NCI-H446 (cell line): Measurements from ENCODE around the gene C2CD4A.
"Not testable (repeated sequence)": the region's sequence is repeated elsewhere in the genome, so short reads cannot be mapped to it uniquely, and the experiment has no call there.

ENCODE experiments used
- DNase-seq, 2 experiments: peaks; one replicate each; lab custom pipeline; 2025; lab: John Stamatoyannopoulos, UW

Gene C2CD4A, protein sequence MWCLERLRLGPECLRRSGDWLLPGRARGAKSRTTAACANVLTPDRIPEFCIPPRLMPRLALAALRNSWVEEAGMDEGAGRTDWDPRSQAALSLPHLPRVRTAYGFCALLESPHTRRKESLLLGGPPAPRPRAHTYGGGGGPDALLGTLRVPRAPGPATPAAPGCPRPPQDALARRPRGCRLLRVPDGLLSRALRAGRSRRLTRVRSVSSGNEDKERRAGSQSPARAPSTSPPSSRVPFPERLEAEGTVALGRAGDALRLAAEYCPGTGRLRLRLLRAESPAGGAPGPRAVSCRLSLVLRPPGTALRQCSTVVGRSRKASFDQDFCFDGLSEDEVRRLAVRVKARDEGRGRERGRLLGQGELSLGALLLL

DNA sequence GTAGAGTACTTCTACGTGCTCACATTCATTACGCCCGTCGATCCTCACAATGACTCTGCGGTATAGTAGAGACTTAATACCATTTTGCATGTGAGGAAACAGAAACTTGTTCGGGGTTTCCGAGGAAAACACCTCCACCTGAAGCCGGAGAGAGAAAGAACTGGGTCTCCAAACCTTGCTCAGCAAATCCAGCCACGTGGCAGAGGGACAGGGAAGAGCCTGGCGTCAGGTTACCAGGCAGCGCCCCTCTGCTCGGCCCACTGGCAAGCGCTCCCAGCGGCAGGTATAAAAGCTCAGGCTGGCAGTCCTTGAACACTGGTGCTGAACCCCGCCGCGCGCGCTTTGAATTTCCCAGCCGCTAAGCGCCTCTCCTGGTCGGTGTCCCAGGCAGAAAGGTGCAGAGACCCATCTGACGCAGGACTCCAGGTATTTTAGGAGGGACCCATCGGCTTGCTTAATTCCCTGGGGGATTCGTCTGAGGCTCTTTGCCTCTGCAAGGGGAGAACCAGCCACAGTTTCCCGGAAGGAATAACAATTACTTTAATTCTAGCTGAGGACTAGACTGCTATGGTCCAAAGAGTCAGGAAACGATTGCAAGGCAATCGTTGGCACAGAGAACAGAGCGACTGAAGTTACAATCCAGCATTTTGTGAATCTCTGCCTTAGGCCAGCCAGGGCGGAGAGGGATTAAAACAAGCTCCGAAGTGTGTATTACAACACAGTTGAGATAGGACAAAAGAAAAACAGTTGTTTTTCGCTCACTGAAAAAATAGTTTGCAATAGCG, at the start of gene C2CD4A:
Gene C2CD4A (plus strand): TSS at position 315 of the 785 bp plus-strand sequence. CDS start 637 bp downstream, outside the sequence.
- DNase-seq, result no peak

DNA sequence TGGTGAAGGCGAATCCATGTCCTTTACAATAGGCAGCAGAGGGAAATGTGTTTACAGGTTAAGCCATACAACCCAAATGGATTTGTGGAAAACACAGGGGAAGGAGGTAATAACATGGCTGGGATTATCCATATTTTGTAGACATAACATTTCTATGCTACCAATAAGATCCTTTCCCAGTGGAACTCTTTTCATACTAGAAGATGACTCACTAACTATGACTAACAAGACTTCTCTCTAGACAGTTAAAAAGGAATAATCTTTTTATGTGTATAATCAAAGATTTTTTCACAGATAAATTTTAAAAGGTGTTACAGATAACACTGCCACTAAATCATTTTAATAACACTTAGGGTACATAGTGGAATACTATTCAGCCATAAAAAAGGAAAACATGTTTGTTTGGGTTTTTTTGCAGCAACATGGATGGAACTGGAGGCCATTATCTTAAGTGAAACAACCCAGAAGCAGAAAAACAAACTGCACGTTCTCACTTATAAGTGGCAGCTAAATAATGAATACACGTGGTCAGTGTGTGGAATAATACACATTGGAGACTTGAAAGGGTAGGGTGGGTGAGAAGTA, 46.1 kb upstream of the C2CD4A start:
- no peak for DNase-seq

DNA sequence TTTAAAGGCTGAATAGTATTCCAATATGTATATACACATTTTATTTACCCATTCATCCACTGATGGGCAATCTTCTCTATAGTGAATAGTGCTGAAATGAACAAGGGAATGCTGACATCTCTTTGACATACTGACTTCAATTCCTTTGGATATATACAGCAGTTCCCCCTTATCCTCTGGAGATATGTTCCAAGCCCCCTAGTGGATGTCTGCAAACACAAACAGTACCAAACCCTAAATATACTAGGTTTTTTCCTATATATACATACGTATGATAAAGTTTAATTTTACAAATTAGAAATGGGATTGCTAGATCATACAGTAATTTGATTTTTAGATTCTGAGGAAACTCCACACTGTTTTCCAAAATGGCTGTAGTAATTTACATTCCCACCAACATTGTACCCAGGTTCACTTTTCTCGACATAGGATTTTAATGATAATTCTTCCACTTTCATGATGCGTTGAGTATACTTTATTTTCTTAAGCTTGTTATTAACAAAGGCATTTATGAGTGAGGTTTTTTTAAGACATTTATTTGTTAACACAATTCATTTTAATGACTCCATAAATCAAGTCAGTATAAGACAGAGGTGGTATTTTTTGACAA, 44.7 kb upstream of the C2CD4A start:
- DNase-seq, result no peak

DNA sequence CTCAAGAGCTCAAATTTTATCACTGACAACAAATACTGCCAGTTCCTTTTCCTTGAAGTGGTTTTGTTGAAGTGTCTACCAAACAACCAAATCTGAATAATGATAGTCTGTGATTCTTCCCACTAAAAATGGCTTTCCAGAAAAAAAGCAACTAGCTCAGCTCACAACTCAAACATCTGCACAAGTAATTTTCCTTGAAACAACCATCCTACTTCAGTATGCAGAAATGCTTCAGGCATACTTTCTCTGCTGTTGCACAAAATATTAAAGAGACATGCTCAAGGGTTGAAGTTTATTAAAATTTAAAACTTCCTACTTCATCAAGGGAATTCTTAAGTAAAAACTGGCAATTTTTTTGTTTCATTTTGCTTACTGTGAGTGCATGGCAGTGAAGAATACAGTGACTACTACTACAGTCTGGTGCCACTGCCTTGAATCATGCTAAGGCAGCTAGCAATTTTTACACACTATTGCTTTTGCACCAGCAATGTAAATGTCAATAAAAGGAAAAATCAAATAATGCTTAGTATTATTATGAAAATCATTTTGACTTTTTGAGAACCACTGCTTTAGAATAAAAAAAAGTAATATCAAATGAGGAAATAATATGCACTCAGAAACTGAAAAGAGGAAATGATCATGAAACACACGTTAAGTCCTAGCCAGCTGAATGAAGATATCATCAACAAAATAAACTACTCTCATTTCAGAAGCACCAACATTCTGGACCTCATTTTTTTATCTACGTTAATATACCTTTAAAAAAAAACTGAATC, 40.1 kb upstream of the C2CD4A start:
- DNase-seq, result no peak

DNA sequence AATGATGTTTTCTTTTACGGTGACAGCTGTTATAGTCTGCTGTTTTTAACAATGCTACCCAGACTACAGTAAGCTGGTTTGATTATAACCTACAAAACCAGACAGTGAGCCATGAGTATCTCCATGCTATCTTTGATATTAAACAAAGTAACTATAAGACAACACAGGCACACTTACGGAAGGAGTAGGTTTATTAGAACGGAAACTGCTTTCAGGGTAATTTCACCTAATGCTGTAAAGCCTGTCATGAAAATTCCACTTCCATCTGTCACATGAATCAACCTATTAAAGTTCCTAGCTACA, 39.6 kb upstream of the C2CD4A start:
- no peak for DNase-seq

DNA sequence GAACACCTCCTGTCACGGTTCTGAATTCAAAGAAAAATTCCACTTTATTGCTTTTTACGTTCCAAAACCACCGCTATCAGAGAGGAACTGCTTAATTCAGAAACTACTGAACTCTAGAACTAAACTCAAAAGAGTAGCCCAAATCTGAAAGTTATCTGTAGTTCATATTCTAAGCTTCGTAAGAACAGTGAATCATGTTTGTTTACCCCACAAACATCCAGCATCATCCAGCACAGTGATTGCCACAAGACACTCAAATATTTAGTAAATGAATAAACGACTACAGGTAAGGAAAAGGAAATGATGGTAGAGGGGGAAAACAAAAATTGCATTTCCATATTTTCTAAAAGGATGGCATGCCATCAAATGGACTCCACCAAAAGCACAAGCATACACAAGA, 38.9 kb upstream of the C2CD4A start:
- DNase-seq, result no peak

DNA sequence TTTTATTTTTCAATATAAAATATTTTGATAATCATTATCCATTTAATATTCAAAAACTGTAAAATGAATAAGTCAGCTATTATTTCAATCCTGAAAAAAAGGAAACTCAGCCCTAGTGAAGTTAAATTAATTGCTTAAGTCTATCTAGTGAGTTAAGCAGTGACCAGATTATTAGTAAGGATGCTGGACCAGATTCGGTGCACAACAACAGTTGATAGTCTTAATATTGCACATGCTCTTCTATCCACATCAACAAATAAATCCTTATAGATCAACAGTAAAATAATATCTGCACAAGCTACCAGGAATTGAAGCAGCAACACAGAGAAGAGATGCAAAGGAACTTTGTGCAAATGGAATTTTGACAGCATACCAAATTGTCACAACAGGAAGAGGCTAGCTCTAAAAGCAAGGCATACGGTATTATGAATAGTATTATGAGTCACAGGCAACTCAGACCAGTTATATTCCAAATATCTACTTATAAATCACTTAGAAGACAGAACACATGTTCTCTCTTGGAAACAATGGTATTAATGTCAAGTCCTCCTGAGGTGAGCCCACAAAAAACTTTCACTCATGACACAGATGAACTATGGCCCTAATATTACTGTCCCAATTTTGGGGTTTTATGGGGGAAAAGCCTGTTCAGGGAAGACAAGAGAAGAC, 31.4 kb upstream of the C2CD4A start:
- DNase-seq, result no peak

DNA sequence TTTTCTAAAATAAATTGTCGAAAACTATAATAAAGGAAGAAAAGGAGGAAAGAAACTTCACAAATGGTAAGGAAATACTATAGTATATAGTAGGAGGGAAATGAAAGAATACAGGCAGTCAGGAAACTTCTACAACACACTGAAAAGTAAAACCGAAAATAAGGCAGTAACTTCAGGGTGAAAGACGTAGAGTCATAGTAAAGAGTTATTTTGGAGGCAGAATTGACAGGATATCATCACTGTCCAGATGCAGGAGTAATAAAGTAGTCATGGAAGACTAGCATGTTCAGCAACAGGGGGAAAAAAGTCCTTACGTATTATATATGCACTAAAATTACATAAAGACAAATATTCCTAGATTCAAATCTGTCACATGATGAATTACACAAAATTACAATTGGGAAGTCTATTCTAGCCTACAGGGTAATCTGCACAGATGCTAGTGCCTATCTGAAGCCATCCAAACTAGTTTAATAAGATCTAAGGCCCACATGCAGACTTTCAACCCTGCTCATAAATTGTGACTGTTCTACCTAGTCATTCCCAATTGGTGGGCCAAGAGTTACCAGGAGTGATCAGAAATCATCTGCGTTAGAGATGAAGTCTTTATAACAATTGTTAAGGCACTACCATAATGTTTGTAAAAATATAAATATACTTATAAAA, 20.6 kb upstream of the C2CD4A start:
- no peak for DNase-seq

DNA sequence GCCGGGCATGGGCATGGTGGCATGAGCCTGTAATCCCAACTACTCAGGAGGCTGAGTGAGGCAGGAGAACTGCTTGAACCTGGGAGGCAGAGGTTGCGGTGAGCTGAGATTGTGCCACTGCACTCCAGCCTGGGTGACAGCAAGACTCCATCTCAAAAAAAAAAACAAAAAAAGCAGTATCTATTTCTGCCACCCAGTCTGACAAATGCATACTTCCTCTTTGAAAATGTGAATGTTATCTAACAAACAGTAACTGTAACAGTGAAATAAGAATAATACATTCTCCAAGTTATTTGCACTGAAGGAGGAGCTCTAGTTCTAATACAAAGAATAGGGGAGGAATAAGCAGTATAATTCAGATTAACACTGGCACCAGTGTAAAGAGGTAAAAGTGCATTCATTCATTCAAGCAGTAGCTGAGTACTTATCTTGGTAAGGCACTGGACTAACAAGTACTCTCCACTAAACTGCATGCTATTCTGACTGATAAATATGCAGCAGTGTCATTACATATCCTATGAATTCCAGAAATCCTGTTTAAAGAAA, 19.4 kb upstream of the C2CD4A start:
- DNase-seq, result no peak

DNA sequence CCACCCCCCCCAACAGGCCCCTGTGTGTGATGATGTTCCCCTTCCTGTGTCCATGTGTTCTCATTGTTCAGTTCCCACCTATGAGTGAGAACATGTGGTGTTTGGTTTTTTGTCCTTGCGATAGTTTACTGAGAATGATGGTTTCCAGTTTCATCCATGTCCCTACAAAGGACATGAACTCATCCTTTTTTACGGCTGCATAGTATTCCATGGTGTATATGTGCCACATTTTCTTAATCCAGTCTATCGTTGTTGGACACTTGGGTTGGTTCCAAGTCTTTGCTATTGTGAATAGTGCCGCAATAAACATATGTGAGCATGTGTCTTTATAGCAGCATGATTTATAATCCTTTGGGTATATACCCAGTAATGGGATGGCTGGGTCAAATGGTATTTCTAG, 18.5 kb upstream of the C2CD4A start:
- DNase-seq, result not testable (repeated sequence)

DNA sequence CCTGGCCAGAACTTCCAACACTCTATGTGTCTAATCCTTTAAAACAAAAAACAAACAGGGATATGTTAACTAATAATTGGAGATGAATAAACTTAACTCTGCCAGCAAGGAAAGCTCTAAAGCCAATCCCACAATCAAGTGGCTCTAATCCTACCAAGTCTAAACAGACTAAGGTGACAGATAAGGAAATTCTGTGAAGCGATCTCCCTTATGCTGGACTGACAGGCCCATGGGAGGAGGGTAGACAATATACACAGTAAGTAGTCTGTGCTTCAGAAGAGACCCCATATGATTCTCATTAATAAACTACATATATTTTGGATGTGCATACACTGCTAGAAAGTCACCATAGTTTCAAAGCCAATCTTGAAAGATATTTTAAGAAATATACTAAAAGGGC, 16.7 kb upstream of the C2CD4A start:
- no peak for DNase-seq

DNA sequence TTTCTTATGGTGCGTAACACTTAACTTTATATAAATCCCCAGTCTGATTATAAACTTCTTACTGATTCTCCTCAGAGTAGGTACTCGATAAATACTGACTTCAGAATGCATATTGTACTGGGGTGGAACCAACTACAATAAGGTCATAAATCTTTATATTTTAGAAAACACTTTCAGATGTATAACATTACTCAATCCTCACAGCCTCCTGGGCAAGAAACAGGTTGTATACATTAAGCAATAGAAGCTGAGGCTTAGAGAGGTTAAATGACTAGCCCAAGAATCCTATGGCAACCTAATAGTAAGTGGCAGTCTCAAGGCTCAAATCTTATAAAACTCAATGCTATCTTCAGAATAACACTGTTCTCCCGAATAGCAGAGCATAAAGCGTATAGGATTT, 15.6 kb upstream of the C2CD4A start:
- DNase-seq, result no peak

DNA sequence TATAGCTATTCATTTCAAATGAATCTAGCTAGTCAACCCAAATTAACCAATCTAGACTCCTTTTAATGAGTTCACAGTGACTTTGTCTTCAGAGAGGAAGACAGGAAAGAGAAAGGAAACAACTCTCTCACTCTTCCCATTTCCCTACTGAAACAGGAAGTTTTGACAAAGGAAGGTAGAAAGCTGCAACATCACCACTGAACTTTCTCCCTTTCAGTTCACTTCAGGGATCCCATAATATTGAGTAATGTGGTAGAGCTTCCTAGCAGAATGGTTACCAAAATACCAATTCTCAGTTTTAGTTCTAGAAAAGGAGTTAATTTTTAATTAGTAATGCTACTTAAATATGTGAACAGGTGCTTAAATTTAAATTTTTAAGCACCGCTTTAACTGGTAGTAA, 14.1 kb upstream of the C2CD4A start:
- no peak for DNase-seq

DNA sequence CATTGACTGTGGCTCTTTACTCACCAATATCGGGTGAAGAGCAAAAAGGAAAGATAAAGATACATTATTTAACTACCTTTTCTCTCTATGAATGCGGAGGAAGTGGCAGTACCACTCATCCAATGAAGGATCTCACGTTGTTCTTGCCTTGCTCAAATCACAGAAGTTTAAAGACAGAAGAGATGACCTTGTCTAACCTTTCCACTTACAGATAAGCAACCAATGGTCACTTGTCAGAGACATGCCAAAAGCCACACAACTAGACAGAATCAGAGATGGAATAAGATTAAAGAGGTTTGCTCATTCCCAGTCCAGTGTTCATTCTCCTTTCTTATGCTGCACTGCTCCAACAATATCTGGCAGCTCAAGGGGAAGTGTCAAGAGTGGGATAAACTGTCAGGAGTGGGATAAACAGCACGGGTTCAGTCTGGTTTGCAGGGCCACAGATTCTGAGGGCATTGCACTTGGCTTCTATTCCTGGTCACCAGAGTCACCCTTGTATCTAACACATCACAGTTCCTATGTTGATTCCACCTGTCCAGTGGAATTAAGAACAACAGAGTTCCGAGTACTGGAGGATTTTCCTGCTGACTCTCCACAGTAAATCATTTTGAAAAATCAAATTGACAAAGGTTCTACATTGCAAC, 13.2 kb upstream of the C2CD4A start:
- no peak for DNase-seq

DNA sequence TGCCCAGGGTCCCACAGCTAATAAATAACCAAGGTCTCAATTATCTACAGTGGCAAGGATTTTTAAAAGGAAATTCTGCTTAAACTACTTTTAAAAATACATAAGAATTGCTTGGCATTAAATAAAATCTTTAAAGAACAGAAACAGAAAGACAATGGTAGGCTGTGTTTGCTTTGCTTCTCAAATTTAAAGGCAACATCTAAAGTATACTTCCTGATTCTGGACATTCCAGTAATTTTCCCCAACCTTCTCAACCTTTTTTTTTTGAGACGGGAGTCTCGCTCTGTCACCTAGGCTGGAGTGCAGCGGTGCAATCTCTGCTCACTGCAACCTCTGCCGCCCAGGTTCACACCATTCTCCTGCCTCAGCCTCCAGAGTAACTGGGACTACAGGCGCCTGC, 11.8 kb upstream of the C2CD4A start:
- no peak for DNase-seq

DNA sequence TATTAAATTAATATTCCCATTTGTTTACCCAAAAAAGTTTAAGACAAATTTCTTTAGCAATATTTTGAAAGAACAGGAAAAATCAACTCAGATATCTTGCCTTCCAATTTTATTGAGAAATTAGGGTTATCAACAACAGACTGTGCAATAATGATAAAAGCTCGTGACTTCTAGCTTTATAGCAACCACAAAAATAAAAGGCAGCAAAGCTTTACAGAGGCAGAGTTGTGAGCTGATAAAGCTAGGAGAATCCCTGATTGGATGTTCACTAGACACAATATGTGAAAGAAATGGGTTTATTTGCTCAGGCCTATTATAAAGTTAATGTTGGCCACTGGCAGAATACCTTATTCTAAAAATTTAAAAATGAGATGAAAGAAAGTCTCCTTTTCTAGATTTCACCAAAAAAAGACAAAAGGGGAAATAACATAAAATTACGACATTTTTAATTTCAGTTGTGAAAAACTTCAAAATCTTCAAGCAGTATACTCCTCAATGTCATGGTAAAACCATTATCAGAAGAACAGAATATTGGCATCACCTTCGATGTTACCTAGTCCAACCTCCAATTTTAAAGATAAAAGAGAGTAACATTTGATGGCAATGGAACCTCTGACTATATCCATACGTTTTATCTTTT, 9.3 kb upstream of the C2CD4A start:
- no peak for DNase-seq

DNA sequence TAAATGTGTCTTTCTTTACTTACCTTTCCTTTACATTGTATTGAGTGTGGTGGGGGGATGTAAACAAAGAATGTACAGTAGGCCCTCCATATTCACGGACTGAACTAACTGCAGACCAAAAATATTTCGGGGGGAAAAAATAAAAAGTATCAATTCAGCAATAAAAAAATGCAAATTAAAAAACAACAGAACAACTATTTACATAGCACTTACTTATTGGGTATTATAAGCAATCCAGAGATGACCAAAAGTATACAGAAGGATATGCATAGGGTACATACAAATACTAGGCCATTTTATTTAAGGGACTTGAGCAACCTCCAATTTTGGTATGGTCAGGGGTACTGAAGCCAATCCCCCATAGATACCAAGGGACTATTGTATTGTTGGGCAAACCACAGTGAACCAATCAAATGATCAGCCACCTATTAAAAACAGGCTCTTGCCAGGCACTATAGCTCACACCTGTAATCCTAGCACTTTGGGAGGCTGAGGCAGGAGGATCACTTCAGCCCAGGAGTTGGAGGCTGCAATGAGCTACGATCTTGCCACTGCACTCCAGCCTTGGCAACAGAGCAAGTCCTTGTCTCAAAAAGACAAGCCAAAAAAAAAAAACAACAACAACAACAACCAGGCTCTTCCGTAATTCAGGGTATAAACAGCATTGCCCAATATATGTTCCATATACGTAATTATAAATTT, 8.3 kb upstream of the C2CD4A start:
- DNase-seq, result no peak

DNA sequence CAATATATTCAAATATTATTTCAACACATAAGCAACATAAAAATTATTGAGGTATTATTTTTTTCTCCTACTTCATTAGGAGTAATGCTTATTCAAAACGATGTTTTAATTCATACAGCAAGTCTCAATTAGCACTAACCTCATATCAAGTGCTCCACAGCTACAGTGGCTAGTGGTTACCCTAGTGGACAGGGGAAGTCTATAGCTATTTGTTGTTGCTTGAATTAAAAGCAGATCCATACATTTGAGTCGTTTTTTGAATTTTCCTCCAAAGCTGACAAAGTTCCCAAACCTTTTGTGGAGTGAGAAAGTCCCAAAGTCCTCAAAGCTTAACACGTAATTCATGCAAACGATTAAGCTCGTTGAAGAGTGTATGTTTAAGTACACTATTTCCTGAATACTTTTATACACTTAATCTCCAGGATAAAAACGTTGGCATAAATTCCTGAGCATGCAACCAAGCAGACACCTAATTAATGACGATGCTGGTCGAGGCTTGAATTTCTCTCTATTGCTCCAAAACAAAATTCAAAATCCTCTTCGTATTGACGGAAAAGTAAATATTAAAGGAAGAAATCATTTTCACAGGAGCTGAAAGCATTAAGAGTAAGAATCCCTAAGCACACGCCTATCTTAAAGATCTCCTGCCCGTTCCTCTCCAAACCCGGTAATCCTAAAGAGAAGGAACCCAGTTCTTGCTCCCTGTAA, 7.5 kb upstream of the C2CD4A start:
- no peak for DNase-seq

DNA sequence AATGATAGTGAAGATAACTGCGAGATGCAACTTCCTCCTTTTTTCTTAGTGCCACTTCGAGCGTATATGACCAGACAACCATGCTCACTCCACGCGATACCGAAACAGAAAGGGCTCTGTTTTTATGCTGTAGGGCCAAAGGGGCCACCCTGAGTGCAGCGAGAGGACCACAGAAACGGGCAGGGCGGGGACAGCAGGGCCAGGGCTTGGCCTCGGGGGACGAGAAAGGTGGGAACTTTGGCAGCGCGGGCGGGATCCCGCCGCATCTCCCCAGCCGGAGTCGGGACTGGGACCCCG, 7.0 kb upstream of the C2CD4A start:
- DNase-seq, result no peak
